ENCODE results near the gene OR10AD1.
A peak's percentile ranks its signal among the peaks of the same experiment; 100 is the strongest.

OR10AD1 gene

DNA sequence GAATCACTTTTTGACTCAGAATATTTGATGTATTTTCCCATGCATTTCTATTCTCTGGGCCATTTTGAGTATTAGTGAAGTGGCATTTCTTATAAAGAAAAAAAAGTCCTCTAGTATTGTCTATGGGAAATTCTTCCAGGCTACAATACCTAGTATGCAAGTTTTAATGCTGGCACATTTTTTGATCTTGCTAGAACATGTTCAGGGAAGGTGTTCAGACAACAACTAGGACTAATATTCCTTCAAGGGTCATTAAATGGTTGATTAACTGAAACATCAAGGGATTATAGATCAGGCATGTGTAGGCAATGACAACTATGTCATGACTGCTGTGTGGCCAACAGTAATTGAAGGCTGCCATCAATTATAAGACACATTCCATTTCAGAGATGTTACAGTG lies 12.0 kb downstream of the OR10AD1 start:
- DNase-seq (ENCODE audit: low read depth) = no peak

- peak; percentile 45 for DNase-seq (ENCODE audit: low read depth)
Observed at GRCh38 chr12:48189331-48190125, 13.6 kb downstream of the OR10AD1 start.

DNA sequence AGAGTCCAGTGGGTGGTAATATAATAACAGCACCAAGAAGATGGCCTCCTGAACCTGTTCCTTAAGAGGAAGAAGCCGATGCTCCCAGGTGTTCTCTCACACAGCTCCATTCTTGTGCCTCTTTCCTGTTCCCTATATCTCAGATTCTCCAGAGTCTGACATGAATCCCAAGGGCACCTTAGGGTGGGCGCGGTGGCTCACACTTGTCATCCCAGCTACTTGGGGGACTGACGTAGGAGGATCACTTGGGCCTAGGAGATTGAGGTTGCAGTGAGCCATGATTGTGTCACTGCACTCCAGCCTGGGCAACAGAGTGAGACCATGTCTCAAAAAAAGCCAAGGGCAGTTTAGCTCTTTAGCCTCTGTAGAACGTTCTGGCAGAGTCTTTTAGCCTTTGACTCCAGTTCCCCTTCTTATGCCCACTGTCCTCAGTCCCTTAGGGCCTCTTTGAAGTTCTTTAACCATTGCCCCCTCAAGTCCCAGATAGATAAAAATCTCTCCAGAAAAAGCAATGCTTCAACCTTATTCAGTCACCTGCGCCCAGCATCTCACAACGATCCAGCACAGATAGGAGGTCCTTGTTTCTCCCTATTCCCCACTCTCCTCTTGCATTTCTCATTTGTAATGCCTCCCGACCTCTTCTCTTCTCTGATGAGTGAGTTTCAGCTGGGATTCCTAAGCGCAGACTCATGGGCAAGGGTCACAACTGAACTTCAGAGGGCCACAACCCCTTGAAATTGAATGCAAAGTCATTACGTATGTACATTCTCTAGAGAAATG lies 15.0 kb downstream of the OR10AD1 start:
- no peak for DNase-seq (ENCODE audit: low read depth)

- DNase-seq (ENCODE audit: low read depth) = no peak
Observed at GRCh38 chr12:48185181-48185919, 17.7 kb downstream of the OR10AD1 start.

DNA sequence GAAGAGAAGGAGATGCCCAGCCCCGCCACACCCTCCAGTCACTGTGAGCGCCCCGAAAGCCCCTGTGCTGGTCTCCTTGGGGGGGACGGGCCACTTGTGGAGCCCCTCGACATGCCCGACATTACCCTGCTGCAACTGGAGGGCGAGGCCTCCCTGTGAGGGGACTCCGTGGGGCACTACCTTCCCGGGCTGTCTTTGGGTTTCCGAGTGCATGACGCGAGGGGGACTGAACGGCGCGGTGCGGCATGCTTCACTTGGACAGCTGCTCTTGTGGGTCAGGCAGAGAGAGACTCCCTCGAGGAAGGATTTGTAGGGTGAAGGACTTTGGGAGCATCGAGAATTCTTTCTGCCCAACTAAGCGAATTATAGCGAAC lies 18.6 kb downstream of the OR10AD1 start:
- DNase-seq (ENCODE audit: low read depth) = no peak

DNA sequence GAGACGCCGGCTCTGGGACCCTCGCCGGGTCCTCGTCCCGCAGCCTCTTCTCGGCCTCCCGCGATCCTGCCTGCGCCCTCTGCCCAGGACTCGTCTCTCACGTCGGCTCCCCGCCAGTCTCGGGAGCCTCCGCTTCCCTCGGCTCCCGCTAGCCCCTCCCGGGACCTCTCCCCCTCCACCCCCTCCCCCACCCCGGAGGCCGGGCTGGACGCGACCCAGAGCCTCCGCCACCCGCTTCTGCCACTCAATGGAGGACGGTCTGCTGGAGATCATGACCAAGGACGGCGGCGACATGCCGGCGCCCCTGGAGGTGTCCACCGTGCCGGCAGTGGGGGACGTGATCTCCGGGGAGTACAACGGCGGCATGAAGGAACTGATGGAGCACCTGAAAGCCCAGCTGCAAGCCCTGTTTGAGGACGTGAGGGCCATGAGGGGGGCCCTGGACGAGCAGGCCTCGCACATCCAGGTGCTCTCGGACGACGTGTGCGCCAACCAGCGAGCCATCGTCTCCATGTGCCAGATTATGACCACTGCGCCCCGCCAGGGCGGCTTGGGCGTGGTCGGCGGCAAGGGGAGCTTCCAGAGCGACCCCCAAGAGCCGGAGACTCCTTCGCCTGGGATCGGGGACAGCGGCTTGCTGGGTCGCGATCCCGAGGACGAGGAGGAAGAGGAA lies 19.1 kb downstream of the OR10AD1 start:
- no peak for DNase-seq (ENCODE audit: low read depth)

DNA sequence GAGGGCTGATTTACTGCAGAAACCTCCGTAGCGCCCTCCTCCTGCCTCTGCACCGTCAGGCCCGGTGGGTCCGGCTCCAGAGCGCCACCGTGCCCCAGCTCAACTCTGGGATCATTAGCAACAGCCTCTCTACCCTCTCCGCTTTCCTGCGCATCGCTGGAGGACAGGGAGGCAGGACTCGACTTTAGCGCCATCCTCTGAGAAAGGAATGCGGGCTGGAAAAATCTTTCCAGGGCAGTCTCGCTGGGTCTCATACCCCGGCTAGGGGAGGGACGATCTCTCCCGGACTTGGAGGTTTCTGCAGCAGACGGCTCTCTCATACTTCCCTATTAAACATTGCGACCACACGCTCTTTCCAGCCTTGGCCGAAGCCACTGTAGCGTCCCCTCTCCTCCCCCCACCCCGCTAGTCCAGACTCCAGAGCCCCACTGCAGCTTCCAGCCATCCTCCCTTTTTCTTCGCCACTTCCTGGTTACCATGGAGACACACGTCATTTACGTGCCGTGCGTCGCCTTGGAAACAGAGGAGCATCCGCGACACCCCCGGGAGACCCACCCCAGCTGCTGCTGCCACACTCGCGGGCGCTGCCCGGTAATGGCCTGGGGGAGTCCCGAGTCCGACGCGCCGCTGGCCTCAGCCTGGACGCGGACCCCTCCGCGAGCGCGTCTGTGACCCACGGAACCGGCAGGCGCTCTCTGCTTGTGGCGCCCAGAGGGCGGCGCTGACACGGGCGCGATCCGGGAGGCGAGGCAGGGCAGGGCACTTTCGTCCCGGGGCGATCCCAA lies 19.8 kb downstream of the OR10AD1 start, which contains the start of gene CCDC184:
CCDC184 (plus strand) TSS at position 554 of the 785 bp plus-strand sequence. CDS start 479 bp downstream, outside the sequence.
- DNase-seq (ENCODE audit: low read depth) = no peak

GRCh38 chr12:48182631-48183030 lies 20.5 kb downstream of the OR10AD1 start:
- no peak for DNase-seq (ENCODE audit: low read depth)

- no peak for DNase-seq (ENCODE audit: low read depth)
Observed at GRCh38 chr12:48180857-48181495, 22.1 kb downstream of the OR10AD1 start.

DNA sequence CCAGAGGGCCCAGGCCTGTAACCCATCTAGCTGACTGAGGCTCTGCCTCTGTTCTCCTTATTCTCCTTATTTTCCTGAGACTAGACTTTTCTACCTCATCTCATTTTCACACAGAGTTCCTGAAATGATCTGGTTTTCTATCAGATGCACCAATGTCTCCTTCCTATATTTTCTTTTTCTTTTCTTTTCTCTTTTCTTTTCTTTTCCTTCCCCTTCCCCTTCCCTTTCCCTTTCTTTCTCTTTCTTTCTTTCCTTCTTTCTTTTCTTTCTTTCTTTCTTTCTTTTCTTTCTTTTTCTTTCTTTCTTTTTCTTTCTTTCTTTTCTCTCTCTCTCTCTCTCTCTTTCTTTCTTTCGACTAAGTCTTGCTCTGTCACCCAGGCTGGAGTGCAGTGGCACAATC lies 22.7 kb downstream of the OR10AD1 start:
- no peak for DNase-seq (ENCODE audit: low read depth)

DNA sequence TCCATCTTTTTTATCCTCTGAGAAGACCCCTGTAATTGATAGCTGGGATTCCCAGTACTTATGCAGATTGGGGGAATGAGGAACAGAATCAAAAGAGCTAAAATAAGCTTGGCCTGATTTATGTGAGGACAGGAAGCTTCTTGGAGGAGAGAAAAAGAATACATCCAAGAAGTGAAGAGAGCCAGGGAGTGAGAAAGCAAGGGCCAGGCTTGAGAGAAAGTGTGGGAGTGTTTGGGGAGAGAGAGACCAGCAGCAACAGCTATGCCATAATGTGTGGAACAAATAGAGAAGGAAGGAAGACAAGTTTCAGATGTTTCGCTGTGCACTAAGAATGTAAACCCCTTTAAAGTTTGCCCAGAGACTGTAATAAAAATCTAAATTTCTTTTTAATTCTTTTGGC lies 23.6 kb downstream of the OR10AD1 start:
- DNase-seq (ENCODE audit: low read depth) = no peak

GRCh38 chr12:48177982-48178381 lies 25.1 kb downstream of the OR10AD1 start:
- DNase-seq (ENCODE audit: low read depth) = no peak

DNA sequence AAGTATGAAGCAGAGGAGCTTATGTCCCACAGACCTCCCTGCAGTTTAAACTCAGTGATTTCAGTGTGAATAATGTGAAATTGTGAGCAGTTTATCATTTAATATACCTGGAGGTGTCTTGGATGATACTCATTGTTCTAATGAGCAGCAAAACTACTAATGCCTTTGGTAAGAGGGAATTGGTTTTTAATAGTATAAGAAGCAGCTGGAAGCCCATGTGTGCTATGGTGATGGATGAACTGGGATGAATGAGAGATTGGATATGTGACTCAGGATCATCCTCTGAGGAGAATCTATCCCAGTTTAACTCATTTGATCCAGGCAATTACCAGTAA lies 26.7 kb downstream of the OR10AD1 start:
- DNase-seq (ENCODE audit: low read depth) = no peak

DNA sequence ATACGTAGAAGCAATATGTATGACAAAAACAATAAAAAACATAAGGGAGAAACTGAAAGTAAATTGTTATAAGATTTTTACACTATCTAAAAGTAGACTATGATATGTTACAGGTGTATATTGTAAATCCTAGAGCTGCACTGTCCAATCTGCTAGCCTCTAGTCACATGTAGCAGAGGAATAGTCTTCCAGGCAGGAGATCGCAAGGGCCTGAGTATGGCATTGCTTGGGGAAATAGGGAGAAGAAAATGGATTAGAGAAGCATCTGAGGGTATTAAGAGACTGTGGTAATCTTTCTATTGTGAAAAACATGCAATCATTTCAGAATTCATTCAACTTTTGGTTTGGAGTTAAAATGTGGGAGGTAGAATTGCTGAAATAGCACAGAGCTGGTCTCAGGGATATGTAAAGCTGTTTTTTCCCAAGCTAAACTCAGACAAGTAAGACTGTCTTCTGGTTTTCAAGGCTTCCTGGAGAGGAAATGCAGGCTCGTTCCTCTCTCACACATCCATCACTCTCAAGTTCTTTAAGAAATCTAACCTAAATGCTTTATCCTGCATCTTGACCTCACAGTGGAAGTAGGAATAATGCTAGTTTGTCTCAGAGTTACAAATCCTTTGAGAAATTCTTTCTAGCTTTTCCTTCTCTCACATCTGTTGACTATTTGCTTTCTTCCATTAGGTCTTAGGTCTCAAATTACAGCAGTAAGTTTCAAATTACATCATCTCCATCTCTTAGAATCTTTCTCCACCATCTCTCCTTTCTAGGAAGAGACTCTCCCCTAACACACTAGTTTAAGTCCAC lies 27.3 kb downstream of the OR10AD1 start:
- DNase-seq (ENCODE audit: low read depth) = no peak

DNA sequence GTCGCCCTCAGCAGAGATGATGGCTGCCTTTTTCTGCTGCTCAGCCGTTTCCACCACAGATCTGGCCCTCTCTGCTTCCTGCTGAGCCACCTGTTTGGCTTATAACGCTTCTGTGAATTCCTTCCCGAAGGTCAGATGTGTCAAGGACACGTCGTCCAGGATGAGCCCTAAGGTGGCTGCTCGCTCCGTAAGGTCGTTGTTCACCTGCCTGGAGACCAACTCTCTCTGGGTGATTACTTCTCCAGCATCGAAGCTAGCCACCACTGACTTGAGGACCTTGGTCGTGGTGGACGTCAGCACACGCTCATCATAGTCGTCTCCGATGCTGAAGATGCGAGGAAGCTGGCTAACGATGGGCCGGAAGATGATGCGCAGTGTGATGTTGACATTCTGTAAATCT lies 34.1 kb downstream of the OR10AD1 start:
- DNase-seq (ENCODE audit: low read depth) = no peak

GRCh38 chr12:48165089-48165981 lies 37.8 kb downstream of the OR10AD1 start:
- no peak for DNase-seq (ENCODE audit: low read depth)

DNA sequence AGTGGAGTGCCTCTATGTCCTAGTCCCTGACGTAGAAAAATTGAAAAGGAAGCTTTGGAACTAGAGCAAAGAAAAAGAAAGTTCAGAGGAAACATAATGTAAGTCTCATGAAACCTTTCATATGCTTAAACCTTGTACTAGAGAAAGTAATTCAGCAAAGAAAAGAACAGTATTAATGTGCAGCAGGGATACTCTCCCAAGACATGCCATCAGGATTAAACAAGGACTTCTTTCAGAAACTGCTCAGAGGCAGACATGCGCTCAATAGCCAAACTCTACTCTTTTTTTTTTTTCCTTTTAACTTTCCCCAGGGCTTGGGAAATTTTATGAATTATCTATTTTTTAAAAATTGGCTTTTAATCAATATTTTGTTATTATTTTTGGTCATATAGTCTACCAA lies 38.6 kb downstream of the OR10AD1 start:
- no peak for DNase-seq (ENCODE audit: low read depth)

- no peak for DNase-seq (ENCODE audit: low read depth)
Observed at GRCh38 chr12:48163150-48163747, 39.8 kb downstream of the OR10AD1 start.

DNA sequence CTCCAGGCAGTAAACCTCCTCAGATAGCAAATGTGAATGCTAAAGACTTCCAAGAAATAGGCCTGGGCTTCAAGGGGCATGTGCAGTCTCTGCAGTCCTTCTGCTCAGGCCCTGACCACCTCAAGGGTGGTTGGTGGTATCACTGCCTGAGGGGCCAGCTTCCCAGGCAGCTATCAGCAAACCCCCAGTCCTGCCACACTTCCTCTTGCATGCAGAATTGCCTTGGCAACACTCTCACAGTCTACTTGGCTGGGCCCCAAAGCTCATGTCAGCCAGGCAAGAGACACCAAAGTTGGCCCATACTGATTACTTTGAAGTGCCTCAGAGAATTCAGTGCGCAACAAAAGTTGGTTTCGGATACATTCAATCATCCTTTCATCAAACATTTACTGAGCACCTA lies 42.3 kb downstream of the OR10AD1 start:
- DNase-seq (ENCODE audit: low read depth) = no peak
